Erythroblast (primary cell): ENCODE results near the gene SERAC1.

ENCODE experiments used
- GATA1 ChIP-seq: IDR thresholded peaks from 2 replicates; pipeline ENCODE4 v1.6.1; 2011; ENCODE audit warnings: low read depth, mild to moderate bottlenecking, control low read depth, low read length, moderate library complexity
- POLR2A ChIP-seq: IDR thresholded peaks from 2 replicates; pipeline ENCODE4 v1.6.1; 2011; ENCODE audit warnings: mild to moderate bottlenecking, low read length

- no peak for TF ChIP-seq POLR2A
- no peak for TF ChIP-seq GATA1
These were observed 26.6 kb upstream of the SERAC1 start for GRCh38 chr6:158194487-158195280.
